Measurements from ENCODE around the gene EPDR1. TPM values are rescaled to one million over a fixed set of nuclear protein-coding genes. Genes with fewer than 3 reads are reported as not detected.

EPDR1 gene
- total RNA-seq, 6 donors from 2014 or later, result 57.2 to 107 (median 96.1) TPM

DNA sequence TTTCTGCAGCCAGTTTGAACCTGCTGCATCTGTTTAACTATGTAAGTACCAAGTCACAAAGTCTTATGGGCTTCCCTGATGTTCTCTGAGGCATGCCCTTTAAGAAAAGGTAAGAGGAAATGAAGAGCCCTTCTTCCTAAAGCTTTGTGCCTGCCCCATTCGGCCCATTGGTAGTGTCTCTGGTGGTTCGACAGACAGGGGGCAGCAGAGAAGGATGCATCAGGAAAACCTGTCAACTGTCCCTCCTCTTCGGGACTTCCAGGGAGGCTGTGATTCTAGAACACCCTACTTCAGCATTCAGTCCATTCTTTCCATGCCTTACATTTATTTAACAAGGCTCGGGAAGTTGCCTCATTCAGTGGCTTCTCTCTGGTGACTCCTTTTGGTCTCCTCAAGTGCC, 1.9 kb upstream of the EPDR1 start:
- DNase-seq, result no peak
- no peak for ATAC-seq (ENCODE audit: low FRiP score in 2 of 2)
- H3K4me3 ChIP-seq, result no peak overlapping the region
- peaks cover 16 to 39% (median 30%) of the 10 kb centered on the region in 4 donors for H3K4me1 ChIP-seq
- TF ChIP-seq POLR2A (IDR thresholded peaks at IDR 0.05) (no peak), POLR2AphosphoS5 (IDR thresholded peaks at IDR 0.05) (no peak), EP300 (IDR thresholded peaks at IDR 0.05) (no peak)
- TF ChIP-seq, protein P1, sequence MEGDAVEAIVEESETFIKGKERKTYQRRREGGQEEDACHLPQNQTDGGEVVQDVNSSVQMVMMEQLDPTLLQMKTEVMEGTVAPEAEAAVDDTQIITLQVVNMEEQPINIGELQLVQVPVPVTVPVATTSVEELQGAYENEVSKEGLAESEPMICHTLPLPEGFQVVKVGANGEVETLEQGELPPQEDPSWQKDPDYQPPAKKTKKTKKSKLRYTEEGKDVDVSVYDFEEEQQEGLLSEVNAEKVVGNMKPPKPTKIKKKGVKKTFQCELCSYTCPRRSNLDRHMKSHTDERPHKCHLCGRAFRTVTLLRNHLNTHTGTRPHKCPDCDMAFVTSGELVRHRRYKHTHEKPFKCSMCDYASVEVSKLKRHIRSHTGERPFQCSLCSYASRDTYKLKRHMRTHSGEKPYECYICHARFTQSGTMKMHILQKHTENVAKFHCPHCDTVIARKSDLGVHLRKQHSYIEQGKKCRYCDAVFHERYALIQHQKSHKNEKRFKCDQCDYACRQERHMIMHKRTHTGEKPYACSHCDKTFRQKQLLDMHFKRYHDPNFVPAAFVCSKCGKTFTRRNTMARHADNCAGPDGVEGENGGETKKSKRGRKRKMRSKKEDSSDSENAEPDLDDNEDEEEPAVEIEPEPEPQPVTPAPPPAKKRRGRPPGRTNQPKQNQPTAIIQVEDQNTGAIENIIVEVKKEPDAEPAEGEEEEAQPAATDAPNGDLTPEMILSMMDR (IDR thresholded peaks at IDR 0.05), result no peak
- no peak overlapping the region for H3K27ac ChIP-seq
- peaks cover 0 to 5% (median 0%) of the 10 kb centered on the region in 4 donors for H3K27me3 ChIP-seq
- H3K36me3 ChIP-seq, result no peaks in the 10 kb centered on the region
- WGBS, 2 donors, result 54 to 73% methylated on average over 4 of the region's 4 CpGs
- no peaks in the 10 kb centered on the region for H3K9me3 ChIP-seq

DNA sequence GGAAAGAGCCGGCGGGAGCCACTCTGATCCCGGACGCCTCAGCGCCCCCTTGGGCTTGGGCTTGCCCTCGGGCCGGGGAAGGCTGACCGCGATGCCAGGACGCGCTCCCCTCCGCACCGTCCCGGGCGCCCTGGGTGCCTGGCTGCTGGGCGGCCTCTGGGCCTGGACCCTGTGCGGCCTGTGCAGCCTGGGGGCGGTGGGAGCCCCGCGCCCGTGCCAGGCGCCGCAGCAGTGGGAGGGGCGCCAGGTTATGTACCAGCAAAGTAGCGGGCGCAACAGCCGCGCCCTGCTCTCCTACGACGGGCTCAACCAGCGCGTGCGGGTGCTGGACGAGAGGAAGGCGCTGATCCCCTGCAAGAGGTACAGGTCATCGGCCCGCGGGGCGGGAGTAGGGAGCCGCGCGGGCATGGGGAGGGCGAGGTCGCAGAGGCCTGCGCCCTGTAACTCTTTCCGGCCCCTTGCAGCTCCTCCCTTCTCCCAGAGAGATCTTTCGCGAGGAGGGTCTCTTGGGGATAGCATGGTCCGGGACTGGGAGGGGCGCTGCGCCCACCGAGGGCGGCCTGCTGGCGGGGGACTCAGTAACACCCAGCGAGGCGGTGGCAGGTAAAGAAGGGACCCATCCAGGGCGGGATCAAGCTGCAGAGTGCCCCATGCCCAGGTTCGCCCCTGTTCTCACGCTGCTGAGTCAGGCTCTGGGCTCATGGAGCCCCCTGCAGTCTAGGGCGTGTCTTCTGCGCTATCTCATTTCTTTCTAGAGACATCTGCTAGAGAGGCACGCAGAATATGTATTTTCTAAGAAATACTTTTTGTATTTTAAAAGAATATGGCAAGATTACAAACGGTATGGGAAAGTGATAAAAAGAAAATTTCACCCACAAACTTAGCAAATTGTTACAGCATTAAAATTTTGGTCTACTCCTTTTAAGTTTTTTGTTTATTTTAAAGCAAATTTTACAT, 687 bp downstream of the EPDR1 start:
- H3K4me1 ChIP-seq, result peaks cover 11 to 30% (median 22%) of the 10 kb centered on the region in 4 donors
- no peaks in the 10 kb centered on the region for H3K36me3 ChIP-seq
- H3K27ac ChIP-seq, result peak overlapping the region; percentile 86 to 93 (median 90)
- 1% methylated on average over 23 to 28 of the region's 63 CpGs for WGBS, 2 donors
- H3K4me3 ChIP-seq, result peak overlapping the region; percentile 61 to 81 (median 72)
- ATAC-seq (ENCODE audit: low FRiP score in 2 of 2), result peak; percentile 69 to 87
- H3K27me3 ChIP-seq, result peaks cover 0 to 5% (median 0%) of the 10 kb centered on the region in 4 donors
- peaks cover 0 to 8% (median 2%) of the 10 kb centered on the region in 4 donors for H3K9me3 ChIP-seq
- peak; percentile 70 to 89 for DNase-seq
- TF ChIP-seq EP300 (IDR thresholded peaks at IDR 0.05) (no peak), POLR2A (IDR thresholded peaks at IDR 0.05) (peak in 1 of 4 donors; percentile 50), POLR2AphosphoS5 (IDR thresholded peaks at IDR 0.05) (no peak)
- TF ChIP-seq, protein P1 (IDR thresholded peaks at IDR 0.05), result no peak

DNA sequence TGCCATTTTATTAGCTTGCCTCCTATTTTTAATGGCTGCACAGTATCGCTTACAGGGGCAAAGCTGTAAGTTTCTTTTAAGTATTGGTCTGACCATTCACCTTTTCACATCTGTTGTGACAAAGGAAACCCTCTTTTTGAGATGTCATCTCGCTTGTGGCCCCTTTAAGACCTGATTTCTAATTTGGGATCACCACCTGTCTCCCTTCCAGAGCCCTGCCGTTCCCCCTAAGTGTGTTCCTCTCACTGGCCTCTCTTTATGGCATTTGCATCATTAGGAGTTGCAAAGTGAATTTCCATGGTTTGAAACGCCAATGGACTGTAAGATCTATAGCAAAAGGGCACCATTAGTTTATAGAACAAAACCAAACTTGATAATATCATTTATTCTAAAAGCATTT, 1.4 kb downstream of the EPDR1 start:
- TF ChIP-seq POLR2A (IDR thresholded peaks at IDR 0.05) (no peak), EP300 (IDR thresholded peaks at IDR 0.05) (no peak), POLR2AphosphoS5 (IDR thresholded peaks at IDR 0.05) (no peak)
- TF ChIP-seq, protein P1 (IDR thresholded peaks at IDR 0.05), result no peak
- Histone ChIP-seq H3K36me3 (no peaks in the 10 kb centered on the region), H3K27ac (peak overlapping the region; percentile 86 to 93 (median 90)), H3K27me3 (peaks cover 0 to 2% (median 0%) of the 10 kb centered on the region in 4 donors), H3K4me1 (peaks cover 4 to 22% (median 14%) of the 10 kb centered on the region in 4 donors), H3K9me3 (peaks cover 0 to 8% (median 2%) of the 10 kb centered on the region in 4 donors), H3K4me3 (peak overlapping the region in 3 of 4 donors; percentile 61 to 81 (median 71))
- ATAC-seq (ENCODE audit: low FRiP score in 2 of 2) (no peak), DNase-seq (no peak)
- WGBS, 2 donors, result 50 to 57% methylated on average over 4 of the region's 4 CpGs

DNA sequence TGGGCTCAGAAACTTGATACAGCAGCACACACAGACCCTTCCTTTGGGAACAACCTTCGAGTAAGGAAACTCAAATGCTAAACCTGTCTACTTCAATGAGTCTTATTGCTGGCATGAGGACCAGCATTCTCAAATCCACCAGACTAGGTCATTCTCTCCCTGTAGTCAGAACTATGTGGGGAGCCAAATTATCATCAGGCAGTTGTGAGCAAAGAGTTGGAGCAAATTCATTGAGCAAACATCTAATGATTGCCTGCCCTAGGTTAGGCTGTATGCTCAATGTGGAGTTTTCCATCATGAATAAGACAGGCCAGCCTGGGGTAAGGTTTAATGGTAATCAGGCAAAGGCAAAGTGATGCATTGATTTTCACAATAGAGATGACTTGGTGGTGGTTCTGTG, 3.6 kb downstream of the EPDR1 start:
- DNase-seq (no peak), ATAC-seq (ENCODE audit: low FRiP score in 2 of 2) (no peak)
- TF ChIP-seq POLR2A (IDR thresholded peaks at IDR 0.05) (no peak), EP300 (IDR thresholded peaks at IDR 0.05) (no peak), POLR2AphosphoS5 (IDR thresholded peaks at IDR 0.05) (no peak)
- TF ChIP-seq, protein P1 (IDR thresholded peaks at IDR 0.05), result no peak
- Histone ChIP-seq H3K4me1 (peaks cover 2 to 26% (median 12%) of the 10 kb centered on the region in 4 donors), H3K27ac (peak overlapping the region in 2 of 4 donors; percentile 5 to 8), H3K36me3 (no peaks in the 10 kb centered on the region), H3K27me3 (no peaks in the 10 kb centered on the region), H3K4me3 (peak overlapping the region in 1 of 4 donors; percentile 71), H3K9me3 (peaks cover 0 to 8% (median 2%) of the 10 kb centered on the region in 4 donors)
- 67 to 75% methylated on average over 1 of the region's 1 CpG for WGBS, 2 donors
